ENCODE data around the gene SLC35E1. TPM values are rescaled to one million over a fixed set of nuclear protein-coding genes. Genes with fewer than 3 reads are reported as not detected.

SLC35E1 gene
- total RNA-seq, 1 experiment from 2014 or later, result 61.0 TPM

GRCh38 chr19:16591803-16592556, 19.8 kb upstream of the SLC35E1 start:
- H4K20me1 ChIP-seq (ENCODE audit: insufficient read depth), result peaks cover 96% of the 10 kb centered on the region
- CTCF ChIA-PET, result no interaction called here

GRCh38 chr19:16590876-16591802, 18.9 kb upstream of the SLC35E1 start:
- Histone ChIP-seq H3K27ac (no peak overlapping the region), H3K4me2 (no peak overlapping the region), H3F3A (ENCODE audit: insufficient read depth, low read depth) (peaks cover 2% of the 10 kb centered on the region; the same call in 1 of the 2 replicates), H3K4me1 (replicated peaks; ENCODE audit: insufficient read depth) (no peaks in the 10 kb centered on the region), H3K36me3 (ENCODE audit: low read depth) (no peaks in the 10 kb centered on the region), H3K79me2 (ENCODE audit: low read depth) (peaks cover 97% of the 10 kb centered on the region), H3K4me3 (no peak overlapping the region), H3K27me3 (ENCODE audit: insufficient read depth, low read depth) (no peaks in the 10 kb centered on the region), H3K9me3 (ENCODE audit: insufficient read depth, low read depth) (no peaks in the 10 kb centered on the region; the same call in 1 of the 2 replicates), H2AFZ (no peak overlapping the region), H4K20me1 (ENCODE audit: insufficient read depth) (peaks cover 96% of the 10 kb centered on the region), H3K9me2 (ENCODE audit: insufficient read depth) (no peaks in the 10 kb centered on the region)
- BruUV-seq (replicated peaks), result no TSS peak
- intact Hi-C loops (cut with micrococcal nuclease; ENCODE audit: unreplicated experiment), result no loop called here
- no peak for TF ChIP-seq EZH2 (IDR thresholded peaks at IDR 0.05; ENCODE audit: low read depth)
- TF ChIP-seq CTCF (conservative IDR thresholded peaks at IDR 0.05), result no peak
- CTCF ChIA-PET, result no interaction called here
- POLR2A ChIA-PET (ENCODE audit: unreplicated experiment), result no interaction called here
- no peak for DNase-seq

More at GRCh38 chr19:16591803-16592556, 19.8 kb upstream of the SLC35E1 start:
- Histone ChIP-seq H3K4me1 (replicated peaks; ENCODE audit: insufficient read depth) (no peaks in the 10 kb centered on the region), H3K4me2 (no peak overlapping the region), H3K36me3 (ENCODE audit: low read depth) (no peaks in the 10 kb centered on the region), H3K9me2 (ENCODE audit: insufficient read depth) (no peaks in the 10 kb centered on the region), H3K27me3 (ENCODE audit: insufficient read depth, low read depth) (no peaks in the 10 kb centered on the region), H3K4me3 (no peak overlapping the region), H3K27ac (no peak overlapping the region), H3K9me3 (ENCODE audit: insufficient read depth, low read depth) (no peaks in the 10 kb centered on the region; the same call in 1 of the 2 replicates), H3K79me2 (ENCODE audit: low read depth) (peaks cover 97% of the 10 kb centered on the region), H2AFZ (no peak overlapping the region), H3F3A (ENCODE audit: insufficient read depth, low read depth) (0 out of 2 replicates have a peak, but pooled peaks cover under 1% of the 10 kb centered on the region)
- no peak for DNase-seq
- intact Hi-C loops (cut with micrococcal nuclease; ENCODE audit: unreplicated experiment), result no loop called here
- BruUV-seq (replicated peaks), result no TSS peak
- TF ChIP-seq EZH2 (IDR thresholded peaks at IDR 0.05; ENCODE audit: low read depth) (no peak), CTCF (conservative IDR thresholded peaks at IDR 0.05) (no peak)
- POLR2A ChIA-PET (ENCODE audit: unreplicated experiment), result no interaction called here

- Histone ChIP-seq H3K4me1 (replicated peaks; ENCODE audit: insufficient read depth) (peaks cover 11% of the 10 kb centered on the region), H4K20me1 (ENCODE audit: insufficient read depth) (peaks cover 94% of the 10 kb centered on the region), H3F3A (ENCODE audit: insufficient read depth, low read depth) (peaks cover 8% of the 10 kb centered on the region; the same call in 1 of the 2 replicates), H3K4me2 (no peak overlapping the region), H3K79me2 (ENCODE audit: low read depth) (peaks cover 97% of the 10 kb centered on the region), H2AFZ (no peak overlapping the region), H3K9me2 (ENCODE audit: insufficient read depth) (no peaks in the 10 kb centered on the region), H3K4me3 (no peak overlapping the region), H3K27me3 (ENCODE audit: insufficient read depth, low read depth) (no peaks in the 10 kb centered on the region), H3K27ac (no peak overlapping the region), H3K9me3 (ENCODE audit: insufficient read depth, low read depth) (no peaks in the 10 kb centered on the region; the same call in 1 of the 2 replicates), H3K36me3 (ENCODE audit: low read depth) (no peaks in the 10 kb centered on the region)
- CTCF ChIA-PET, result no interaction called here
- no TSS peak for BruUV-seq (replicated peaks)
- POLR2A ChIA-PET (ENCODE audit: unreplicated experiment), result no interaction called here
- TF ChIP-seq EZH2 (IDR thresholded peaks at IDR 0.05; ENCODE audit: low read depth) (no peak), CTCF (conservative IDR thresholded peaks at IDR 0.05) (no peak)
- intact Hi-C loops (cut with micrococcal nuclease; ENCODE audit: unreplicated experiment), result no loop called here
- DNase-seq, result no peak
These were observed 17.7 kb upstream of the SLC35E1 start for GRCh38 chr19:16589917-16590316.
